ENCODE data around the gene ABCD2. TPM values are rescaled to one million over a fixed set of nuclear protein-coding genes. Genes with fewer than 3 reads are reported as not detected.

Gene ABCD2
- total and polyA plus RNA-seq, 2 donors (not counting 3 experiments of a cell fraction or from before 2014, with no cell fraction given): not detected

GRCh38 chr12:39627914-39628313 lies 8.3 kb upstream of the ABCD2 start:
- no peak overlapping the region for H3K27ac ChIP-seq (ENCODE audit: insufficient read depth, low read depth, low read length)
- H2AFZ ChIP-seq (ENCODE audit: low read depth, low read length): no peak overlapping the region
- TF ChIP-seq FOS (IDR thresholded peaks at IDR 0.05; ENCODE audit: borderline replicate concordance, insufficient read depth, low read length) (no peak), EZH2 (IDR thresholded peaks at IDR 0.05; ENCODE audit: borderline replicate concordance, low read depth, low read length, severe bottlenecking) (no peak), POLR2A (IDR thresholded peaks at IDR 0.05; ENCODE audit: low read depth, low read length) (no peak), POLR2AphosphoS5 (IDR thresholded peaks at IDR 0.05; ENCODE audit: insufficient read depth, low read depth, low read length) (no peak), CTCF (IDR thresholded peaks at IDR 0.05; ENCODE audit: extremely low read depth in 1 of 2, insufficient read depth in 1 of 2, low read depth in 1 of 2, low read length in 2 of 2) (no peak), GATA2 (IDR thresholded peaks at IDR 0.05; ENCODE audit: insufficient read depth, insufficient read length, low read depth, low read length) (no peak), JUN (IDR thresholded peaks at IDR 0.05; ENCODE audit: borderline replicate concordance, insufficient read depth, insufficient read length, low read depth) (no peak), MYC (IDR thresholded peaks at IDR 0.05; ENCODE audit: low read depth, low read length) (no peak), MAX (IDR thresholded peaks at IDR 0.05; ENCODE audit: insufficient read depth, insufficient read length) (no peak)
- intact Hi-C loops (cut with micrococcal nuclease) (no loop called here), dilution Hi-C loops (cut with MboI; ENCODE audit: extremely low pct_ligation_motif_present, low sequenced_read_pairs) (no loop called here)
- H3K27me3 ChIP-seq (ENCODE audit: control insufficient read depth in 2 of 2, insufficient read depth in 2 of 2, low read length in 2 of 2): peaks cover 0 to 4% of the 10 kb centered on the region in 2 experiments
- FAIRE-seq: no peak
- H3K9ac ChIP-seq (replicated peaks; ENCODE audit: extremely low read depth, insufficient read depth, low read length): no peak overlapping the region
- H3K9me1 ChIP-seq (replicated peaks; ENCODE audit: control insufficient read depth, extremely low read depth, insufficient read depth, low read length): no peaks in the 10 kb centered on the region
- no peak overlapping the region for H3K4me2 ChIP-seq (ENCODE audit: insufficient read depth, low read length)
- H3K36me3 ChIP-seq (ENCODE audit: control insufficient read depth in 2 of 2, extremely low read depth in 1 of 2, insufficient read depth in 2 of 2, low read length in 2 of 2): no peaks in the 10 kb centered on the region
- ChIA-PET POLR2A (no interaction called here), CTCF (no interaction called here)
- no peaks in the 10 kb centered on the region for H3K9me3 ChIP-seq (replicated peaks; ENCODE audit: control insufficient read depth, insufficient read depth, low read length)
- no peak for DNase-seq (ENCODE audit: low read depth, low spot score)
- H3K79me2 ChIP-seq (ENCODE audit: control insufficient read depth, insufficient read depth, low read length): no peaks in the 10 kb centered on the region
- H4K20me1 ChIP-seq (replicated peaks; ENCODE audit: control insufficient read depth, extremely low read depth, insufficient read depth, low read length): no peaks in the 10 kb centered on the region
- no peak overlapping the region for H3K4me3 ChIP-seq (replicated peaks in 1 of 3; ENCODE audit: insufficient read depth in 1 of 3, low read depth in 1 of 3, low read length in 3 of 3)
- no TSS peak for BruUV-seq (replicated peaks)
- H3K4me1 ChIP-seq (ENCODE audit: control insufficient read depth, extremely low read depth, insufficient read depth, low read length): no peaks in the 10 kb centered on the region
